HL-60 (cell line): ENCODE data around the gene MAP7D2.

Source experiments
- TF ChIP-seq, protein P1 (sequence below): IDR thresholded peaks from one replicate; pipeline ENCODE4 v1.5.1; 2011; ENCODE audit warnings: low read length, control low read depth, inconsistent platforms; ENCODE audit not compliant: insufficient read depth
- TF ChIP-seq, protein P2 (sequence below): IDR thresholded peaks from 2 replicates; pipeline ENCODE4 v1.6.1; 2012; ENCODE audit warnings: low read depth; ENCODE audit not compliant: insufficient replicate concordance

DNA sequence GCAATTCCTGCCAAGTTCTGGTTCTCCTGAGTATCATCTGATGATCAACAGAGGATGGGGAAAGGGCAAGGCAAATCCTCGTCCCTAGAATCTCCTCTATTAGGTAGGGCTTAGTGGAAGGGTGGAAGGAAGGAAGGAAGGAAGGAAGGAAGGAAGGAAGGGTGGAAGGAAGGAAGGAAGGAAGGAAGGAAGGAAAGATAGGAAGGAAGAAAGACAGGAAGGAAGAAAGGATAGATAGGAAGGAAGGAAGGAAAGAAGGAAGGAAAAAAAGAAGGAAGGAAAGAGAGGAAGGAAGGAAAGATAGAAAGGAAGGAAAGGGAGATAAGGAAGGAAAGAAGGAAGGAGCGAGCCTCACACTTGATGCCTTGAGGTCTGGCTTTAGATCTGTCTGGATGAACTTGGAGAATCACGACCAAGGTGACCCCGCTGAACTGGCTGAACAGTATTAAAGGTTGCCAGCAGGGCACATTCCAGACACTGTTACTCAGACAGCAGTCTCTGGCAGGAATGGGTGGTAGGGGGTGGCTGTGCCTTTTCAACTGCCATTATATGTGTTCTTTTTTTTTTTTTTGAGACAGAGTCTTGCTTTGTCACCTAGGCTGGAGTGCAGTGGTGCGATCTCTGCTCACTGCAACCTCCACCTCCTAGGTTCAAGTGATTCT, 57.1 kb downstream of the MAP7D2 start:
- TF ChIP-seq, protein P1, sequence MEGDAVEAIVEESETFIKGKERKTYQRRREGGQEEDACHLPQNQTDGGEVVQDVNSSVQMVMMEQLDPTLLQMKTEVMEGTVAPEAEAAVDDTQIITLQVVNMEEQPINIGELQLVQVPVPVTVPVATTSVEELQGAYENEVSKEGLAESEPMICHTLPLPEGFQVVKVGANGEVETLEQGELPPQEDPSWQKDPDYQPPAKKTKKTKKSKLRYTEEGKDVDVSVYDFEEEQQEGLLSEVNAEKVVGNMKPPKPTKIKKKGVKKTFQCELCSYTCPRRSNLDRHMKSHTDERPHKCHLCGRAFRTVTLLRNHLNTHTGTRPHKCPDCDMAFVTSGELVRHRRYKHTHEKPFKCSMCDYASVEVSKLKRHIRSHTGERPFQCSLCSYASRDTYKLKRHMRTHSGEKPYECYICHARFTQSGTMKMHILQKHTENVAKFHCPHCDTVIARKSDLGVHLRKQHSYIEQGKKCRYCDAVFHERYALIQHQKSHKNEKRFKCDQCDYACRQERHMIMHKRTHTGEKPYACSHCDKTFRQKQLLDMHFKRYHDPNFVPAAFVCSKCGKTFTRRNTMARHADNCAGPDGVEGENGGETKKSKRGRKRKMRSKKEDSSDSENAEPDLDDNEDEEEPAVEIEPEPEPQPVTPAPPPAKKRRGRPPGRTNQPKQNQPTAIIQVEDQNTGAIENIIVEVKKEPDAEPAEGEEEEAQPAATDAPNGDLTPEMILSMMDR = no peak
- TF ChIP-seq, protein P2, sequence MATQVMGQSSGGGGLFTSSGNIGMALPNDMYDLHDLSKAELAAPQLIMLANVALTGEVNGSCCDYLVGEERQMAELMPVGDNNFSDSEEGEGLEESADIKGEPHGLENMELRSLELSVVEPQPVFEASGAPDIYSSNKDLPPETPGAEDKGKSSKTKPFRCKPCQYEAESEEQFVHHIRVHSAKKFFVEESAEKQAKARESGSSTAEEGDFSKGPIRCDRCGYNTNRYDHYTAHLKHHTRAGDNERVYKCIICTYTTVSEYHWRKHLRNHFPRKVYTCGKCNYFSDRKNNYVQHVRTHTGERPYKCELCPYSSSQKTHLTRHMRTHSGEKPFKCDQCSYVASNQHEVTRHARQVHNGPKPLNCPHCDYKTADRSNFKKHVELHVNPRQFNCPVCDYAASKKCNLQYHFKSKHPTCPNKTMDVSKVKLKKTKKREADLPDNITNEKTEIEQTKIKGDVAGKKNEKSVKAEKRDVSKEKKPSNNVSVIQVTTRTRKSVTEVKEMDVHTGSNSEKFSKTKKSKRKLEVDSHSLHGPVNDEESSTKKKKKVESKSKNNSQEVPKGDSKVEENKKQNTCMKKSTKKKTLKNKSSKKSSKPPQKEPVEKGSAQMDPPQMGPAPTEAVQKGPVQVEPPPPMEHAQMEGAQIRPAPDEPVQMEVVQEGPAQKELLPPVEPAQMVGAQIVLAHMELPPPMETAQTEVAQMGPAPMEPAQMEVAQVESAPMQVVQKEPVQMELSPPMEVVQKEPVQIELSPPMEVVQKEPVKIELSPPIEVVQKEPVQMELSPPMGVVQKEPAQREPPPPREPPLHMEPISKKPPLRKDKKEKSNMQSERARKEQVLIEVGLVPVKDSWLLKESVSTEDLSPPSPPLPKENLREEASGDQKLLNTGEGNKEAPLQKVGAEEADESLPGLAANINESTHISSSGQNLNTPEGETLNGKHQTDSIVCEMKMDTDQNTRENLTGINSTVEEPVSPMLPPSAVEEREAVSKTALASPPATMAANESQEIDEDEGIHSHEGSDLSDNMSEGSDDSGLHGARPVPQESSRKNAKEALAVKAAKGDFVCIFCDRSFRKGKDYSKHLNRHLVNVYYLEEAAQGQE = no peak
